GM13976 (cell line): Measurements from ENCODE around the gene CST5.

Experiments used
- DNase-seq: peaks from one replicate; pipeline ENCODE4 v3.0.0; 2012; ENCODE audit warnings: low spot score
- CTCF ChIP-seq: IDR thresholded peaks from 2 replicates; pipeline ENCODE4 v1.5.1; 2012; ENCODE audit warnings: borderline replicate concordance, mild to moderate bottlenecking; ENCODE audit not compliant: insufficient read depth; ENCODE audit errors: extremely low read depth, missing control alignments, control extremely low read depth
- in situ Hi-C: fragments of 300-500 bp; cut with MboI; formaldehyde crosslinking; loops from one replicate; pipeline ENCODE4 v1.12.0; 2022; ENCODE audit warnings: low sequenced_read_pairs, mixed read lengths, inconsistent platforms; ENCODE audit not compliant: unreplicated experiment

Gene CST5

GRCh38 chr20:23887856-23888255, 8.3 kb upstream of the CST5 start:
- no peak for DNase-seq
- in situ Hi-C loops, result no loop called here
- TF ChIP-seq CTCF, result no peak

GRCh38 chr20:23884771-23885162, 5.2 kb upstream of the CST5 start:
- in situ Hi-C loops, result no loop called here
- DNase-seq, result no peak
- TF ChIP-seq CTCF, result no peak

GRCh38 chr20:23884136-23884770, 4.7 kb upstream of the CST5 start:
- no peak for TF ChIP-seq CTCF
- no peak for DNase-seq
- in situ Hi-C loops, result no loop called here

GRCh38 chr20:23881371-23881770, 1.8 kb upstream of the CST5 start:
- DNase-seq, result no peak
- in situ Hi-C loops, result no loop called here
- TF ChIP-seq CTCF, result no peak

- TF ChIP-seq CTCF, result no peak
- no peak for DNase-seq
- in situ Hi-C loops, result no loop called here
Observed at GRCh38 chr20:23880417-23880816, 869 bp upstream of the CST5 start.

GRCh38 chr20:23879811-23880374, 345 bp upstream of the CST5 start:
- no peak for DNase-seq
- no peak for TF ChIP-seq CTCF
- in situ Hi-C loops, result no loop called here
